Omental fat pad (tissue), 4 donors: ENCODE results near the gene MED9. TPM values are rescaled to one million over a fixed set of nuclear protein-coding genes. Genes with fewer than 3 reads are reported as not detected.

Source experiments
- ATAC-seq: fragments of 150-250 bp; one replicate; pipeline ENCODE4 v1.9.1; 2016; ENCODE audit warnings: mild to moderate bottlenecking, moderate library complexity; ENCODE audit not compliant: low FRiP score
- DNase-seq: peaks from one replicate; pipeline ENCODE4 v3.0.0-alpha.2; 2019; ENCODE audit warnings: low spot score
- total RNA-seq, 4 donors: library from RNA; depleted of rRNA; stranded (reverse); fragments of >200 nt; gene quantifications; one replicate each; pipeline ENCODE4 v1.1.0, GENCODE V29; 2016
- TF ChIP-seq, protein P1 (sequence below), 3 donors: fragments of 450-650 bp; IDR thresholded peaks; one replicate each; pipeline ENCODE4 v1.5.1; 2016 to 2017; ENCODE audit warnings: antibody characterized with exemption in 3 of 3, mild to moderate bottlenecking in 3 of 3, moderate library complexity in 2 of 3

MED9 gene
- total RNA-seq, 4 donors from 2014 or later, result 11.5 to 26.2 (median 16.2) TPM

DNA sequence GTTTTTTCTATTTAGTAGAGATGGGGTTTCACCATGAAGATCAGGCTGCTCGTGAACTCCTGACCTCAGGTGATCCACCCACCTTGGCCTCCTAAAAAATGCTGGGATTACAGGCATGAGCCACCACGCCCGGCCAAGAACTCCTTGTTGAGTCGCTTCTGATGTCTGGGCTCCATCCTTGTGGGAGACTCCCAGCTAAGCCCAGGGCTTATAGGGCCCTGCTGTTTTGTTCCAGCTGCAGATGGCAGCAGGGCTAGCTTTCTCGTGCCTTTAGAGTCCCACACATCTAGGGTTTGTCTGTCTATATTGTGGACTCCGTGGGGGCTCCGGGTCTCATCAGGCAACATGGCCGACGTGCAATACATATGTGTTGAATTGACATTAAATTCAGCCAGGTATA, 39.3 kb upstream of the MED9 start:
- TF ChIP-seq, protein P1, sequence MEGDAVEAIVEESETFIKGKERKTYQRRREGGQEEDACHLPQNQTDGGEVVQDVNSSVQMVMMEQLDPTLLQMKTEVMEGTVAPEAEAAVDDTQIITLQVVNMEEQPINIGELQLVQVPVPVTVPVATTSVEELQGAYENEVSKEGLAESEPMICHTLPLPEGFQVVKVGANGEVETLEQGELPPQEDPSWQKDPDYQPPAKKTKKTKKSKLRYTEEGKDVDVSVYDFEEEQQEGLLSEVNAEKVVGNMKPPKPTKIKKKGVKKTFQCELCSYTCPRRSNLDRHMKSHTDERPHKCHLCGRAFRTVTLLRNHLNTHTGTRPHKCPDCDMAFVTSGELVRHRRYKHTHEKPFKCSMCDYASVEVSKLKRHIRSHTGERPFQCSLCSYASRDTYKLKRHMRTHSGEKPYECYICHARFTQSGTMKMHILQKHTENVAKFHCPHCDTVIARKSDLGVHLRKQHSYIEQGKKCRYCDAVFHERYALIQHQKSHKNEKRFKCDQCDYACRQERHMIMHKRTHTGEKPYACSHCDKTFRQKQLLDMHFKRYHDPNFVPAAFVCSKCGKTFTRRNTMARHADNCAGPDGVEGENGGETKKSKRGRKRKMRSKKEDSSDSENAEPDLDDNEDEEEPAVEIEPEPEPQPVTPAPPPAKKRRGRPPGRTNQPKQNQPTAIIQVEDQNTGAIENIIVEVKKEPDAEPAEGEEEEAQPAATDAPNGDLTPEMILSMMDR (IDR thresholded peaks at IDR 0.05), result no peak
- no peak for DNase-seq
- ATAC-seq, result no peak

DNA sequence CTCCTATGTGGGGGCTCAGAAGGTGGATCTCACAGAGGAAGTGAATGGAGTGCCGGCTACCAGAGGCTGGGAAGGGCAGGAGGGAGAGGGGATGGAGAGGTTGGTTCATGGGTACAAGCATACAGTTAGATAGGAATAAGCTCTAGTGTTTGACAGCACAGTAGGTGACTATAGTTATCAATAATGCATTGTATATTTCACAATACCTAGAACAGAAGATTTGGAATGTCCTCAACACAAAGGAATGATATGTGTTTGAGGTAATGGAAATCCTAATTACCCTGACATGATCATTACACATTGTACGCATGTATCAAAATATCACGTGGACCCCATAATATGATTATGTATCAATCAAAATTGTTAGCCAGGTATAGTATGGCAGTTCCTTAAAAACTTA, 38.9 kb upstream of the MED9 start:
- TF ChIP-seq, protein P1 (IDR thresholded peaks at IDR 0.05), result no peak
- no peak for DNase-seq
- no peak for ATAC-seq

DNA sequence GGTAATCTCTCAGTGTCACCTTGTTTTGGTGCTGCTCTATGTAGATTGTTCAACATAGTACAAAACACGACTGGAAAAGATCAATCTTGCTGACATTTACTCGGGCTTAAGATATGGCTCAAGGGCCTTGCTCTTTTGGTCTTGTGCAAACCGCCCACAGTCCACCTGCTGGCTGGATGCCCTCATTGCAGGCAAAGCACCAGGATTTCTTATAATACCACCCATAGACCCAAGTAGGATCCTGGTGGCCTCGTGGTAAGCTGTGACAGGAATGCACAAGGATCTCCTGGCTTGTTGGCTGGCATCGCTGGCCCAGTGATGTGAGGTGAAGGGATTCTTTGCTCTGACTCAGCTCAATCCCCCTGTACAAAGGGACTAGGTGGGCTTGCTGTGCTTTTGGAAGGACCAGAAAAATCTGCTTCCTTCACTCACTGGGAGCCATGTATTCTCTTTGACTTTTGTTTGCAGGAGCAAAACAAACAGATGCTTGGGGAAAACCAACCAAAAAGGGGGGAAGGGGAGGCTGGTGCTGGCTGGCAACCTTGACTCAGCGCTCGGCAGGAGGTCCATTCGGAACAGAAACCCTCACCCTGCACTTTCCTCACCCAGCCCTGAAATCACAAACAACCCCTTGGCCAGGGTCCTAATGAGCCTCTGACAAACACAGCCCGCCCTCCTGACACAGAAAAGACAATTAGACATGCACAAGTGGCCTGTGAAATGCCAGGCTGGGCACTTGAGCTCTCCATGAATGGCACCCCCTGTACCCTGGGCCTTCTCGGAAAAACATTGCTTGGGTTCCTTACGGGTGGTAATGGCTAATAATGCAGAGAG, 36.6 kb upstream of the MED9 start:
- DNase-seq (no peak), ATAC-seq (no peak)
- TF ChIP-seq, protein P1 (IDR thresholded peaks at IDR 0.05), result no peak

DNA sequence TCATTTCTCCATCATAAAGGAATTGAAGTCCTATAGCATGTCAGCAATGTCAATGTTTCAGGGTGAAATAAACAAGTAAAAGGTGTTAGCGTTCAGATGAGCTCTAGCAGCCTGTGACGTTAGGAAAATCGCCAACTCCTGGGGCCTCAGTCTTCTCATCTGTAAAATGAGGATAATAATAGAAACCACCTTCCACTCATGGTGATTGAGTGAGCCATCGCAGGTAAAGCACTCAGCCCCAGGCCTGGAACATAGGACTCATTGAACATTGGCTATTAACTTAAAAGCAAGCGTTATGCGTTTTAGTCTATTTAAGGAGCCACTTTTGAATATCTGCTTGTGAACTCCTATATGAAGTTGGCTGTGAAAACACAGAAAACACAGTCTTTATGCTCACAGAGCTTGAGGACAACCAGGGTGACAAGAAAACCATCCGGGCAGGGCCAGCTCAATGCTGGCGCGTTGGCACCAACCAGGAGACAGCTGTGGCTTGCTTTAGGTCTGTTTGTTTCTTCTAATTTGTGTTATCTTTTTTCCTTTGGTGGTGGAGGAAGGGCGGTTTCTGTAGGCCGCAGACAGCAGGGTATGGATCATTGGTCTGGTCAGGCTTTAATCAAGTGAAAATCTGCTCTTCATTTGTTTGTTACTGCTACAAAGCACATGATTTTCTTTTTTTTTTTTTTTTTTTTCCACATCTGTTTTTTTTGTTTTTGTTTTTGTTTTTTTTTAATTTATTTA, 35.7 kb upstream of the MED9 start:
- no peak for DNase-seq
- ATAC-seq, result no peak
- TF ChIP-seq, protein P1 (IDR thresholded peaks at IDR 0.05), result no peak

DNA sequence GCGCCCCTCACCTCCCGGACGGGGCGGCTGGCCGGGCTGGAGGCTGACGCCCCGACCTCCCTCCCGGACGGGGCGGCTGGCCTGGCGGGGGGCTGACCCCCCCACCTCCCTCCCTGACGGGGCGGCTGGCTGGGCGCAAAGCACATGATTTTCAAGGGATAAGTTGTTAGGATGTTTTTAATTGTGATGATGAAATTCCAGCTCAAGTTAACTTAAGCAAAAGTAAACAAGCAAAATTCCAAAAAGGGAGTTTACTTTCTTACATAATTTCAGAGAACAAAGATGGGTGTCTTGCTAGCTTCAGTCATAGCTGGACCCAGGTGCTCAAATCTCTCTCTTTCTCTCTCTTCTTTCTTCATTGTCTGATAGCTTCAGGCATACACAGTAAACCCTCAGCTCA, 33.6 kb upstream of the MED9 start:
- TF ChIP-seq, protein P1 (IDR thresholded peaks at IDR 0.05), result no peak
- ATAC-seq, result no peak
- DNase-seq, result no peak

DNA sequence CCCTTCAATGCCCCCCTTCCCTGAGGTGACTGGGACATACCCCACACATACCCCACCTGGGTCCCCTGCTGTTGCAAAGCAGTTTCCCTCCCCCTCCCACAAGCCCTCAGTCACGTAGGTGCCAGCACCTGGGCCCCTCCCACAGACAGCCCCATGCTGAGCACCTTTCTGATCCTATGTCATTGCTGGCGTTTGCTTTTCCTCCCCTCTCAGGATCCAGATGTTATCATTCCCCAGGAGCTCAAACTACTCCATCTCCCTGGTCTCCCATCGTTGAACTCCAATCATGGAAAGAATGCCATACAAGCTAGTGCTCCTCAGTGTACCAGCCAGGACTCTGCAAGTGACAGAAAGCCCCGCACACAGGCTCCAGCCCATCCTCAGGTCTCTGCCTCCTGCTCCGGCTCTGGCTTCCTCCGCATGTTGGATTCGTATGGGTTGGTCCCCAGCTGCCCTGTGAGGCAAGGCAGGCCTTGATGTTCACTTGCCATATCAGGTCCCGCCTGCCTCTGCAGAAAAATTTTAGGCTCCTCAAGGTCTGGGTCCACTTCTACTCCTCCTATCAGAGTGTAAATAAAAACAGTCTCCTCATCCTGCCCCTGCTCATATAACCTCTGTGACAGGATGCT, 31.4 kb upstream of the MED9 start:
- TF ChIP-seq, protein P1 (IDR thresholded peaks at IDR 0.05), result no peak
- ATAC-seq, result no peak
- no peak for DNase-seq
